GM12891 (cell line): ENCODE data around the gene GALNT7.

Experiments used
- PAX5 ChIP-seq: IDR thresholded peaks from 2 replicates; pipeline ENCODE4 v1.6.1; 2011; ENCODE audit warnings: low read length, moderate library complexity, mild to moderate bottlenecking; ENCODE audit not compliant: insufficient read depth, severe bottlenecking
- POLR2A ChIP-seq: IDR thresholded peaks from 2 replicates; pipeline ENCODE4 v1.6.1; 2011; ENCODE audit warnings: low read depth, low read length, control low read depth
- POLR2AphosphoS5 ChIP-seq: IDR thresholded peaks from 2 replicates; pipeline ENCODE4 v1.6.1; 2011; ENCODE audit warnings: low read depth, low read length, control low read depth
- POU2F2 ChIP-seq: IDR thresholded peaks from 2 replicates; pipeline ENCODE4 v1.6.1; 2011; ENCODE audit warnings: low read depth, mild to moderate bottlenecking, control low read depth, low read length, moderate library complexity
- SPI1 ChIP-seq: IDR thresholded peaks from 2 replicates; pipeline ENCODE4 v1.6.1; 2011; ENCODE audit warnings: low read depth, low read length, control low read depth
- TAF1 ChIP-seq: IDR thresholded peaks from 2 replicates; pipeline ENCODE4 v1.6.1; 2011; ENCODE audit warnings: low read depth, low read length, control low read depth

- TF ChIP-seq POLR2A = no peak
- no peak for TF ChIP-seq TAF1
- TF ChIP-seq POLR2AphosphoS5 = no peak
- no peak for TF ChIP-seq SPI1
- no peak for TF ChIP-seq PAX5
- no peak for TF ChIP-seq POU2F2
These were observed 15.2 kb upstream of the GALNT7 start for GRCh38 chr4:173153445-173153844.
